Stimulated activated CD4-positive, alpha-beta T cell treated with anti-CD3 and anti-CD28 coated beads, TNF-alpha, amount 100 ng/mL, for 4 hours (primary cell): ENCODE measurements around the gene SAMD4B.

Source experiments
- DNase-seq, 3 experiments: peaks; one replicate each; pipeline ENCODE4 v3.0.0-alpha.2; 2020; ENCODE audit warnings: low read depth in 3 of 3

Gene SAMD4B

GRCh38 chr19:39425744-39426143, 83.5 kb downstream of the SAMD4B start:
- no peak for DNase-seq

GRCh38 chr19:39426170-39426569, 83.9 kb downstream of the SAMD4B start:
- DNase-seq, result no peak

GRCh38 chr19:39427707-39428106, 85.5 kb downstream of the SAMD4B start:
- DNase-seq, result no peak

GRCh38 chr19:39428283-39429112, 86.3 kb downstream of the SAMD4B start:
- no peak for DNase-seq

GRCh38 chr19:39430675-39431593, 88.7 kb downstream of the SAMD4B start:
- DNase-seq, result no peak

- DNase-seq, result no peak
Measured at GRCh38 chr19:39432677-39433025, 90.4 kb downstream of the SAMD4B start.

GRCh38 chr19:39433480-39434079, 91.4 kb downstream of the SAMD4B start:
- no peak for DNase-seq

- DNase-seq, result no peak
Measured at GRCh38 chr19:39434123-39435076, 92.2 kb downstream of the SAMD4B start.
